ENCODE results near the gene EIF2AK2. TPM values are rescaled to one million over a fixed set of nuclear protein-coding genes. Genes with fewer than 3 reads are reported as not detected.

Gene EIF2AK2
- total RNA-seq, 4 donors from 2014 or later = 23.7 to 28.4 (median 27.8) TPM

DNA sequence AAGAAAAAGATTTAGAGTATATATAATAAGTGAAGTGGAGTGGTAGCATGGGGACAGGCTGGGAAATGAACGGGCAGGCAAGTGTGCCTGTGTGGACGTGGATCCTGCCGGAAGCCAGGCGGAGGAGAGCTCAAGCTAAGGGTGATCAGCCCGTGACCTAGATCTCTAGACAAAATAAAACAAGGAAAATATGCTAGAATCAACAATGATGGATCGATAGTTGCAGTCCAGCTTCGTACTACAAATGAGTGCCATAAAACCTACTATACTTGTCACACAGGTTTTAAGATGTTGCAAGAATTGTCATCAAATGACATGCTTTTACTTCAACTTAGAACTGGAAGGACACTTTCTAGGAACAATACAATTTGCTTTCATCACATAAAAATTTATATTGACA is 8.5 kb downstream of the EIF2AK2 start:
- H3K27me3 ChIP-seq = no peaks in the 10 kb centered on the region
- 95% methylated on average over 7 of the region's 7 CpGs for WGBS
- peaks cover 0 to 14% (median 12%) of the 10 kb centered on the region in 4 donors for H3K4me1 ChIP-seq
- DNase-seq (ENCODE audit: extremely low spot score) = no peak
- peaks cover 25 to 69% (median 54%) of the 10 kb centered on the region in 4 donors for H3K36me3 ChIP-seq
- no peak overlapping the region for H3K4me3 ChIP-seq
- no peak for TF ChIP-seq POLR2AphosphoS5 (IDR thresholded peaks at IDR 0.05)
- no peak for TF ChIP-seq POLR2A (IDR thresholded peaks at IDR 0.05; ENCODE audit: low read depth)
- TF ChIP-seq EP300 (IDR thresholded peaks at IDR 0.05) = no peak
- TF ChIP-seq, protein P1, sequence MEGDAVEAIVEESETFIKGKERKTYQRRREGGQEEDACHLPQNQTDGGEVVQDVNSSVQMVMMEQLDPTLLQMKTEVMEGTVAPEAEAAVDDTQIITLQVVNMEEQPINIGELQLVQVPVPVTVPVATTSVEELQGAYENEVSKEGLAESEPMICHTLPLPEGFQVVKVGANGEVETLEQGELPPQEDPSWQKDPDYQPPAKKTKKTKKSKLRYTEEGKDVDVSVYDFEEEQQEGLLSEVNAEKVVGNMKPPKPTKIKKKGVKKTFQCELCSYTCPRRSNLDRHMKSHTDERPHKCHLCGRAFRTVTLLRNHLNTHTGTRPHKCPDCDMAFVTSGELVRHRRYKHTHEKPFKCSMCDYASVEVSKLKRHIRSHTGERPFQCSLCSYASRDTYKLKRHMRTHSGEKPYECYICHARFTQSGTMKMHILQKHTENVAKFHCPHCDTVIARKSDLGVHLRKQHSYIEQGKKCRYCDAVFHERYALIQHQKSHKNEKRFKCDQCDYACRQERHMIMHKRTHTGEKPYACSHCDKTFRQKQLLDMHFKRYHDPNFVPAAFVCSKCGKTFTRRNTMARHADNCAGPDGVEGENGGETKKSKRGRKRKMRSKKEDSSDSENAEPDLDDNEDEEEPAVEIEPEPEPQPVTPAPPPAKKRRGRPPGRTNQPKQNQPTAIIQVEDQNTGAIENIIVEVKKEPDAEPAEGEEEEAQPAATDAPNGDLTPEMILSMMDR (IDR thresholded peaks at IDR 0.05) = no peak
- intact Hi-C loops (cut with DNase I) = no loop called here
- H3K27ac ChIP-seq (replicated peaks in 1 of 4) = no peak overlapping the region
- no peaks in the 10 kb centered on the region for H3K9me3 ChIP-seq

DNA sequence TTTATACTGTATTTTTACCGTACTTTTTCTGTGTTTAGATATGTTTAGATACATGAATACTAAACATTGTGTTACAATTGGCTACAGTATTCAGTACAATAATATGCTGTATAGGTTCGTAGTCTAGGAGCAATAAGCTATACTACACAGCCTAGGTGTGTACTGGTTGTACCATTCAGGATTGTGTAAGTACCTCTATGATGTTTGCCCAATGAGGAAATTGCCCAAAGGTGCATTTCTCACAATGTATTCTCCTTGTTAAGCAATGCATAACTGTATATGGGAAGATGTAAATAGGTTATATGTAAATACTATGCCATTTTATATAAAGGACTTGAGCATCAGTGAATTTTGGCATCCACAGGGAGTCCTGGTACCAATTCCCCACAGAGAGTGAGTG is 10.7 kb downstream of the EIF2AK2 start:
- Histone ChIP-seq H3K27ac (replicated peaks in 1 of 4) (no peak overlapping the region), H3K9me3 (no peaks in the 10 kb centered on the region), H3K36me3 (peaks cover 33 to 78% (median 66%) of the 10 kb centered on the region in 4 donors), H3K27me3 (no peaks in the 10 kb centered on the region), H3K4me1 (peaks cover 0 to 14% (median 4%) of the 10 kb centered on the region in 4 donors), H3K4me3 (no peak overlapping the region)
- no peak for TF ChIP-seq POLR2AphosphoS5 (IDR thresholded peaks at IDR 0.05)
- TF ChIP-seq, protein P1 (IDR thresholded peaks at IDR 0.05) = no peak
- TF ChIP-seq EP300 (IDR thresholded peaks at IDR 0.05) = no peak
- TF ChIP-seq POLR2A (IDR thresholded peaks at IDR 0.05; ENCODE audit: low read depth) = no peak
- no peak for DNase-seq (ENCODE audit: extremely low spot score)
- 92% methylated on average over 2 of the region's 2 CpGs for WGBS
- intact Hi-C loops (cut with DNase I) = no loop called here

DNA sequence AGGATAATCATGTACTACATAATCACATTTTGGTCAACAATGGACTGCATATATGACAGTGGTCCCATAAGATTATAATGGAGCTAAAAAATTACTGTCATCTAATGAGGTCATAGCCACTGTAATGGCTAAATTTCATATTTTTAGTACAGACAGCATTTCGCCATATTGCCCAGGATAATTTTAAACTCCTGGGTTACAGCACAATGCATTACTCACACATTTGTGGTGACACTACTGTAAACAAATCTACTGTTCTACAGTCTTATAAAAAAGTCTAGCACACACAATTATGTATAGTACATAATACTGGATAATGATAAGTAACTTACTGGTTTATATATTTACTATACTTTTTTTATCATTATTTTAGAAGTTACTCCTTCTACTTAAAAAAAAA is 12.8 kb downstream of the EIF2AK2 start:
- WGBS = 86% methylated on average over 1 of the region's 1 CpG
- Histone ChIP-seq H3K27me3 (no peaks in the 10 kb centered on the region), H3K4me1 (no peaks in the 10 kb centered on the region), H3K4me3 (no peak overlapping the region), H3K27ac (replicated peaks in 1 of 4) (no peak overlapping the region), H3K36me3 (peaks cover 42 to 98% (median 81%) of the 10 kb centered on the region in 4 donors), H3K9me3 (no peaks in the 10 kb centered on the region)
- intact Hi-C loops (cut with DNase I) = no loop called here
- TF ChIP-seq POLR2A (IDR thresholded peaks at IDR 0.05; ENCODE audit: low read depth) = no peak
- TF ChIP-seq POLR2AphosphoS5 (IDR thresholded peaks at IDR 0.05) = no peak
- TF ChIP-seq, protein P1 (IDR thresholded peaks at IDR 0.05) = no peak
- no peak for TF ChIP-seq EP300 (IDR thresholded peaks at IDR 0.05)
- DNase-seq (ENCODE audit: extremely low spot score) = no peak

DNA sequence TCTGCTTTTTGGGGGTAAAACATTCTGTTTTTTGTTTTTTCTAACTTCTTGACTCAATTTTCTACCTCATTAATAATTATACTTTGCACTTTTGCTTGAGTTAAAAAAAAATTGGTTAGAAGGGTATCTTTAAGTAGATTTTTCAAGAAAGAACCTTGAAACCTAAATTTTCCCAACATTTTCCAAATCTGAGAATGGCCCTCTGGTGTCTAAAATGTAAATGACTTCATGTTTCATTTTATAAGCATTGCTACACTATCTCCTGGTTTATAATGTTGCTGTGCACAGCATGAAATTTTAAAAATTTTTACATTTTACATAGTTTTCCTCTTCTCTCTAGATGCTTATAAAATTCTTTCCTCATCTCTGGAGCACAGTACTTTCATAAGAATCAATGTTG is 14.2 kb downstream of the EIF2AK2 start:
- Histone ChIP-seq H3K36me3 (peaks cover 49 to 98% (median 81%) of the 10 kb centered on the region in 4 donors), H3K4me3 (no peak overlapping the region)
- intact Hi-C loops (cut with DNase I) = no loop called here

More for the DNA sequence above, 14.2 kb downstream of the EIF2AK2 start:
- no peaks in the 10 kb centered on the region for H3K4me1 ChIP-seq
- no peak overlapping the region for H3K27ac ChIP-seq (replicated peaks in 1 of 4)
- H3K27me3 ChIP-seq = no peaks in the 10 kb centered on the region
- no peaks in the 10 kb centered on the region for H3K9me3 ChIP-seq
- DNase-seq (ENCODE audit: extremely low spot score) = no peak
- TF ChIP-seq POLR2A (IDR thresholded peaks at IDR 0.05; ENCODE audit: low read depth) (no peak), EP300 (IDR thresholded peaks at IDR 0.05) (no peak), POLR2AphosphoS5 (IDR thresholded peaks at IDR 0.05) (no peak)
- TF ChIP-seq, protein P1 (IDR thresholded peaks at IDR 0.05) = no peak
